ENCODE measurements around the gene DCLK1.

- TF ChIP-seq CTCF (conservative IDR thresholded peaks at IDR 0.05 in 1 of 2, IDR thresholded peaks at IDR 0.05 in 1 of 2; ENCODE audit: low read depth in 1 of 2, low read length in 2 of 2) (no peak), EZH2 (IDR thresholded peaks at IDR 0.05; ENCODE audit: low read length, missing control alignments) (no peak)
These were observed 136.8 kb downstream of the DCLK1 start for GRCh38 chr13:35994131-35994966.
